PFSK-1 (cell line): ENCODE results near the gene PHRF1.

ENCODE experiments used
- POLR2AphosphoS5 ChIP-seq: IDR thresholded peaks from 2 replicates; pipeline ENCODE4 v1.6.1; 2012; ENCODE audit warnings: low read depth, mild to moderate bottlenecking, control low read depth, low read length, moderate library complexity
- REST ChIP-seq, 2 experiments: IDR thresholded peaks; 2 replicates each; pipeline versions ENCODE4 v1.6.1 to v1.8.0; 2011 to 2012; ENCODE audit warnings: low read depth in 2 of 2, low read length in 2 of 2, control low read depth in 1 of 2, inconsistent platforms in 1 of 2, mild to moderate bottlenecking in 1 of 2, moderate library complexity in 1 of 2; ENCODE audit not compliant: insufficient read depth in 1 of 2
- SIN3A ChIP-seq: IDR thresholded peaks from 2 replicates; pipeline ENCODE4 v1.6.1; 2012; ENCODE audit warnings: mild to moderate bottlenecking, low read length, moderate library complexity, borderline replicate concordance; ENCODE audit not compliant: insufficient read depth

GRCh38 chr11:531919-532526 is 44.2 kb upstream of the PHRF1 start:
- no peak for TF ChIP-seq POLR2AphosphoS5
- no peak for TF ChIP-seq REST (IDR thresholded peaks at IDR 0.05; ENCODE audit: insufficient read depth in 1 of 2, low read depth in 2 of 2, low read length in 2 of 2)
- TF ChIP-seq SIN3A: no peak
